Endothelial cell of umbilical vein (primary cell): ENCODE measurements around the gene PLA2G15. TPM values are rescaled to one million over a fixed set of nuclear protein-coding genes. Genes with fewer than 3 reads are reported as not detected.

ENCODE experiments used
- BruUV-seq: library from RNA; stranded (reverse); fragments of 400-500 nt; replicated peaks from 2 replicates; lab custom pipeline; 2021; lab: Mats Ljungman, UMichigan
- CTCF ChIA-PET: fragments of 300-600, 350-600 bp; sonication (Branson Sonifier 250); formaldehyde crosslinking; loops from one replicate; lab custom pipeline; 2021; ENCODE audit warnings: antibody characterized with exemption, inconsistent platforms; lab: Charles Lee
- POLR2A ChIA-PET: fragments of 300-600, 350-600 bp; sonication (Branson Sonifier 250); formaldehyde crosslinking; loops from one replicate; lab custom pipeline; 2021; ENCODE audit warnings: antibody characterized with exemption, inconsistent platforms; lab: Charles Lee
- DNase-seq: peaks from one replicate; pipeline ENCODE4 v3.0.0-alpha.2; 2011; ENCODE audit warnings: low read depth, low spot score
- FAIRE-seq: peaks from 2 replicates; lab custom pipeline; 2011; peaks lifted over from hg19 to GRCh38; lab: Jason Lieb, UNC
- H2AFZ ChIP-seq: 2 replicates; pipeline ENCODE4 v1.6.0; 2012; ENCODE audit warnings: low read depth, low read length, control low read depth, inconsistent platforms
- H3K27ac ChIP-seq: 2 replicates; pipeline ENCODE4 v1.5.1; 2011; ENCODE audit warnings: low read depth, mild to moderate bottlenecking, control low read depth, low read length, moderate library complexity; ENCODE audit not compliant: insufficient read depth
- H3K27me3 ChIP-seq, 2 experiments: 2 replicates each; pipeline versions ENCODE4 v1.6.0 to v1.6.1; 2011; ENCODE audit warnings: low read length in 2 of 2, mixed read lengths in 1 of 2; ENCODE audit not compliant: control insufficient read depth in 2 of 2, insufficient read depth in 2 of 2
- H3K36me3 ChIP-seq, 2 experiments: 2 replicates in 1 of 2; 3 replicates in 1 of 2; pipeline ENCODE4 v1.5.1; 2011; ENCODE audit warnings: low read length in 2 of 2, mild to moderate bottlenecking in 1 of 2, moderate library complexity in 1 of 2; ENCODE audit not compliant: control insufficient read depth in 2 of 2, insufficient read depth in 2 of 2; ENCODE audit errors: extremely low read depth in 1 of 2
- H3K4me1 ChIP-seq: 3 replicates; pipeline ENCODE4 v1.5.1; 2011; ENCODE audit warnings: mild to moderate bottlenecking, low read length; ENCODE audit not compliant: control insufficient read depth, insufficient read depth; ENCODE audit errors: extremely low read depth
- H3K4me2 ChIP-seq: 2 replicates; pipeline ENCODE4 v1.6.1; 2011; ENCODE audit warnings: low read length, control low read depth, mixed read lengths; ENCODE audit not compliant: insufficient read depth
- H3K4me3 ChIP-seq, 3 experiments: fragments of 200-600 bp in 1 of 3; sonication (generic), shearing (Covaris generic) in 1 of 3; replicated peaks in 1 of 3; 2 replicates each; pipeline ENCODE4 v1.5.1; 2011 to 2016; ENCODE audit warnings: control low read depth in 3 of 3, low read length in 3 of 3, mild to moderate bottlenecking in 2 of 3, inconsistent platforms in 1 of 3, low read depth in 1 of 3, moderate library complexity in 1 of 3; ENCODE audit not compliant: insufficient read depth in 1 of 3
- H3K79me2 ChIP-seq: 2 replicates; pipeline ENCODE4 v1.6.0; 2012; ENCODE audit warnings: low read length, inconsistent platforms; ENCODE audit not compliant: control insufficient read depth, insufficient read depth
- H3K9ac ChIP-seq: replicated peaks from 2 replicates; pipeline ENCODE3; 2011; ENCODE audit warnings: low read length, control low read depth; ENCODE audit not compliant: insufficient read depth; ENCODE audit errors: extremely low read depth
- H3K9me1 ChIP-seq: replicated peaks from 3 replicates; pipeline ENCODE4 v1.6.0; 2011; ENCODE audit warnings: mild to moderate bottlenecking, low read length; ENCODE audit not compliant: control insufficient read depth, insufficient read depth; ENCODE audit errors: extremely low read depth
- H3K9me3 ChIP-seq: replicated peaks from 2 replicates; pipeline ENCODE4 v1.5.1; 2012; ENCODE audit warnings: low read length, inconsistent platforms; ENCODE audit not compliant: control insufficient read depth, insufficient read depth
- H4K20me1 ChIP-seq: replicated peaks from 2 replicates; pipeline ENCODE3; 2011; ENCODE audit warnings: mild to moderate bottlenecking, low read length; ENCODE audit not compliant: control insufficient read depth, insufficient read depth; ENCODE audit errors: extremely low read depth
- FOS ChIP-seq: IDR thresholded peaks from 2 replicates; pipeline ENCODE4 v1.6.1; 2011; ENCODE audit warnings: mild to moderate bottlenecking, low read length, moderate library complexity, borderline replicate concordance; ENCODE audit not compliant: insufficient read depth
- JUN ChIP-seq: IDR thresholded peaks from 2 replicates; pipeline ENCODE4 v1.6.1; 2011; ENCODE audit warnings: borderline replicate concordance, low read depth; ENCODE audit not compliant: insufficient read length, insufficient read depth
- MYC ChIP-seq: IDR thresholded peaks from one replicate; pipeline ENCODE4 v1.6.1; 2011; ENCODE audit warnings: mild to moderate bottlenecking, low read depth, low read length
- POLR2A ChIP-seq: IDR thresholded peaks from 2 replicates; pipeline ENCODE4 v1.6.1; 2012; ENCODE audit warnings: low read depth, mild to moderate bottlenecking, control low read depth, low read length
- POLR2AphosphoS5 ChIP-seq: IDR thresholded peaks from 2 replicates; pipeline ENCODE4 v1.6.1; 2012; ENCODE audit warnings: low read depth, mild to moderate bottlenecking, control low read depth, low read length, moderate library complexity; ENCODE audit not compliant: insufficient read depth
- dilution Hi-C: fragments of 300-500 bp; cut with MboI; formaldehyde crosslinking; loops from one replicate; pipeline ENCODE4 v1.15.0; 2019; ENCODE audit warnings: low sequenced_read_pairs; ENCODE audit not compliant: extremely low pct_ligation_motif_present
- intact Hi-C: fragments of 100-400 bp; cut with micrococcal nuclease; formaldehyde crosslinking; loops from one replicate; pipeline ENCODE4 v1.10.0; 2022
- polyA plus RNA-seq, 4 experiments: library from polyadenylated mRNA; depleted of rRNA in 3 of 4; stranded (reverse) in 3 of 4; unstranded in 1 of 4; fragments of >200 nt; gene quantifications; 2 replicates each; pipeline versions ENCODE4 v1.2.1 to v1.2.3, GENCODE V29; 2011 to 2012; ENCODE audit warnings: missing spikeins in 1 of 4
- total RNA-seq: library from RNA; stranded (reverse); gene quantifications from 2 replicates; pipeline ENCODE4 v1.2.3, GENCODE V29; 2021
- TF ChIP-seq, protein P1 (sequence below), 2 donors: IDR thresholded peaks; 1 replicate in 1 of 2; 2 replicates in 1 of 2; pipeline ENCODE4 v1.5.1; 2011; ENCODE audit warnings: low read length in 2 of 2, mild to moderate bottlenecking in 2 of 2, moderate library complexity in 2 of 2, control low read depth in 1 of 2, inconsistent platforms in 1 of 2, low read depth in 1 of 2; ENCODE audit not compliant: insufficient read depth in 1 of 2; ENCODE audit errors: extremely low read depth in 1 of 2

PLA2G15 gene
- total and polyA plus RNA-seq, 2 donors (not counting 3 experiments of a cell fraction or from before 2014, with no cell fraction given): 24.3 to 41.8 TPM

GRCh38 chr16:68219725-68220351 lies 25.3 kb upstream of the PLA2G15 start:
- Histone ChIP-seq H3K36me3 (no peaks in the 10 kb centered on the region), H3K4me2 (no peak overlapping the region), H3K27me3 (no peaks in the 10 kb centered on the region), H2AFZ (no peak overlapping the region), H3K9me3 (no peaks in the 10 kb centered on the region), H4K20me1 (peaks cover 3% of the 10 kb centered on the region), H3K27ac (no peak overlapping the region), H3K4me1 (no peaks in the 10 kb centered on the region), H3K9ac (no peak overlapping the region), H3K9me1 (no peaks in the 10 kb centered on the region), H3K79me2 (no peaks in the 10 kb centered on the region), H3K4me3 (no peak overlapping the region)
- CTCF ChIA-PET: interaction anchor here (1.1 to 1.5 kb wide), 3 partner anchors 46 to 226 kb away, joined by 3 to 5 read pairs (median 3); no protein-coding TSS in a partner anchor
- no peak for TF ChIP-seq FOS
- no peak for DNase-seq
- POLR2A ChIA-PET: no interaction called here
- dilution Hi-C loops: no loop called here
- BruUV-seq: no TSS peak
- intact Hi-C loops: no loop called here
- FAIRE-seq: no peak

DNA sequence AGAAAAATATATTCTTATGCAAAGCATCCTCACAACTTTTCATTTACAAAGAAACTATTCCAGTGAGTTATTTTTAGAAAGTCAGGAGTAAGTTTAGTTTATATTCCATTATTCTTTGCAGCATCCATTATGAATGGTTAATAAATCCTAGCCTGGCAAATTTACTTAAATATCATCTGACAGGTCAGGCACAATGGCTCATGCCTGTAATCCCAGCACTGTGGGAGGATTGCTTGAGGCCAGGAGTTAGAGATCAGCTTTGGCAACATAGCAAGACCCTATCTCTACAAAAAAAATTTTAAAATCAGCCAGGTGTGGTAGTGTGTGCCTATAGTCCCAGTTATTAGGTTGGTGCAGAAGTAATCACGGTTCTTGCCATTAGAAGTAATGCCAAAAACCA lies 22.1 kb upstream of the PLA2G15 start:
- no peak overlapping the region for H3K4me2 ChIP-seq
- no peak overlapping the region for H2AFZ ChIP-seq
- ChIA-PET POLR2A (no interaction called here), CTCF (no interaction called here)
- no TSS peak for BruUV-seq
- no peak overlapping the region for H3K9ac ChIP-seq
- H3K9me3 ChIP-seq: no peaks in the 10 kb centered on the region
- FAIRE-seq (no peak), DNase-seq (no peak)
- no peaks in the 10 kb centered on the region for H3K79me2 ChIP-seq
- no peaks in the 10 kb centered on the region for H3K36me3 ChIP-seq
- H3K27ac ChIP-seq: no peak overlapping the region
- no peaks in the 10 kb centered on the region for H3K9me1 ChIP-seq
- no peaks in the 10 kb centered on the region for H3K4me1 ChIP-seq
- dilution Hi-C loops (no loop called here), intact Hi-C loops (no loop called here)
- H4K20me1 ChIP-seq: peaks cover 3% of the 10 kb centered on the region
- TF ChIP-seq POLR2AphosphoS5: no peak
- TF ChIP-seq, protein P1, sequence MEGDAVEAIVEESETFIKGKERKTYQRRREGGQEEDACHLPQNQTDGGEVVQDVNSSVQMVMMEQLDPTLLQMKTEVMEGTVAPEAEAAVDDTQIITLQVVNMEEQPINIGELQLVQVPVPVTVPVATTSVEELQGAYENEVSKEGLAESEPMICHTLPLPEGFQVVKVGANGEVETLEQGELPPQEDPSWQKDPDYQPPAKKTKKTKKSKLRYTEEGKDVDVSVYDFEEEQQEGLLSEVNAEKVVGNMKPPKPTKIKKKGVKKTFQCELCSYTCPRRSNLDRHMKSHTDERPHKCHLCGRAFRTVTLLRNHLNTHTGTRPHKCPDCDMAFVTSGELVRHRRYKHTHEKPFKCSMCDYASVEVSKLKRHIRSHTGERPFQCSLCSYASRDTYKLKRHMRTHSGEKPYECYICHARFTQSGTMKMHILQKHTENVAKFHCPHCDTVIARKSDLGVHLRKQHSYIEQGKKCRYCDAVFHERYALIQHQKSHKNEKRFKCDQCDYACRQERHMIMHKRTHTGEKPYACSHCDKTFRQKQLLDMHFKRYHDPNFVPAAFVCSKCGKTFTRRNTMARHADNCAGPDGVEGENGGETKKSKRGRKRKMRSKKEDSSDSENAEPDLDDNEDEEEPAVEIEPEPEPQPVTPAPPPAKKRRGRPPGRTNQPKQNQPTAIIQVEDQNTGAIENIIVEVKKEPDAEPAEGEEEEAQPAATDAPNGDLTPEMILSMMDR (IDR thresholded peaks at IDR 0.05; ENCODE audit: extremely low read depth in 1 of 2, insufficient read depth in 1 of 2, low read depth in 1 of 2, low read length in 2 of 2): no peak
- TF ChIP-seq POLR2A: no peak
- TF ChIP-seq MYC: no peak
- no peak for TF ChIP-seq JUN
- no peaks in the 10 kb centered on the region for H3K27me3 ChIP-seq
- H3K4me3 ChIP-seq: no peak overlapping the region
